HCT116 (cell line): ENCODE data around the gene GPA33. TPM values are rescaled to one million over a fixed set of nuclear protein-coding genes. Genes with fewer than 3 reads are reported as not detected.

Source experiments
- ATAC-seq: fragments of 200-7000 bp; cut with Tn5 transposase; 2 replicates; pipeline ENCODE4 v1.9.1; 2020; ENCODE audit warnings: mild to moderate bottlenecking, moderate library complexity
- BruUV-seq: library from RNA; stranded (reverse); fragments of 400-500 nt; replicated peaks from 2 replicates; lab custom pipeline; 2021; lab: Mats Ljungman, UMichigan
- CTCF ChIA-PET: fragments of 300-600 bp; sonication (Branson Sonifier 250); formaldehyde crosslinking; loops from one replicate; lab custom pipeline; 2021; ENCODE audit warnings: antibody characterized with exemption; lab: Charles Lee
- POLR2A ChIA-PET: fragments of 300-600, 350-600 bp; sonication (Branson Sonifier 250); formaldehyde crosslinking; loops from one replicate; lab custom pipeline; 2021; ENCODE audit warnings: antibody characterized with exemption; lab: Charles Lee
- RAD21 ChIA-PET, 2 experiments: fragments of 300-600 bp; sonication (Branson Sonifier 250); formaldehyde crosslinking; loops; one replicate each; lab custom pipeline; 2023; ENCODE audit warnings: low total read pairs in 2 of 2; ENCODE audit not compliant: uncharacterized antibody in 2 of 2, unreplicated experiment in 2 of 2, low non-redundant PET in 1 of 2; lab: Charles Lee
- DNase-seq: peaks from one replicate; pipeline ENCODE4 v3.0.0-alpha.2; 2010; ENCODE audit warnings: low read depth, low spot score
- H2AFZ ChIP-seq: fragments of 200-600 bp; shearing (Covaris generic), sonication (generic); 2 replicates; pipeline ENCODE4 v1.6.1; 2017; ENCODE audit warnings: low read depth, mixed run types, mixed read lengths, antibody characterized with exemption, low read length; ENCODE audit not compliant: poor library complexity, severe bottlenecking
- H3K27ac ChIP-seq: 2 replicates; pipeline ENCODE4 v1.5.1; 2012; ENCODE audit warnings: low read depth, low read length
- H3K27me3 ChIP-seq: fragments of 200-600 bp; sonication (generic); 2 replicates; pipeline ENCODE4 v1.6.1; 2016; ENCODE audit warnings: mixed run types, low read length, mixed read lengths; ENCODE audit not compliant: insufficient read depth
- H3K36me3 ChIP-seq, 2 experiments: fragments of 200-500 bp in 1 of 2; fragments of 200-600 bp in 1 of 2; sonication (Bioruptor generic) in 1 of 2; sonication (generic) in 1 of 2; 2 replicates each; pipeline versions ENCODE4 v1.5.1 to v1.6.1; 2014 to 2016; ENCODE audit warnings: low read length in 2 of 2, inconsistent platforms in 1 of 2, mixed read lengths in 1 of 2, mixed run types in 1 of 2; ENCODE audit not compliant: insufficient read depth in 2 of 2, control insufficient read depth in 1 of 2
- H3K4me1 ChIP-seq, 2 experiments: fragments of 200-600 bp in 1 of 2; sonication (generic) in 1 of 2; 2 replicates each; pipeline versions ENCODE4 v1.5.1 to v1.6.1; 2012 to 2017; ENCODE audit warnings: low read length in 2 of 2, inconsistent platforms in 1 of 2, mild to moderate bottlenecking in 1 of 2, mixed read lengths in 1 of 2, mixed run types in 1 of 2, moderate library complexity in 1 of 2; ENCODE audit not compliant: insufficient read depth in 2 of 2, control insufficient read depth in 1 of 2
- H3K4me2 ChIP-seq: fragments of 200-600 bp; sonication (generic); 2 replicates; pipeline ENCODE4 v1.6.1; 2017; ENCODE audit warnings: mixed run types, low read length, mixed read lengths
- H3K4me3 ChIP-seq, 2 experiments: fragments of 200-600 bp in 1 of 2; sonication (generic) in 1 of 2; replicated peaks in 1 of 2; 2 replicates each; pipeline ENCODE4 v1.5.1; 2011 to 2016; ENCODE audit warnings: low read length in 2 of 2, control low read depth in 1 of 2, low read depth in 1 of 2, mild to moderate bottlenecking in 1 of 2, mixed read lengths in 1 of 2, mixed run types in 1 of 2
- H3K79me2 ChIP-seq: fragments of 200-600 bp; sonication (generic); 2 replicates; pipeline ENCODE4 v1.6.1; 2017; ENCODE audit warnings: mild to moderate bottlenecking, mixed run types, low read length, moderate library complexity, mixed read lengths; ENCODE audit not compliant: insufficient read depth
- H3K9ac ChIP-seq: fragments of 200-600 bp; sonication (generic); 2 replicates; pipeline ENCODE4 v1.6.1; 2016; ENCODE audit warnings: low read length, mixed read lengths
- H3K9me2 ChIP-seq: fragments of 200-600 bp; sonication (generic), shearing (Covaris generic); 2 replicates; pipeline ENCODE4 v1.6.1; 2017; ENCODE audit warnings: mixed run types, mild to moderate bottlenecking, moderate library complexity; ENCODE audit not compliant: insufficient read depth
- H3K9me3 ChIP-seq, 2 experiments: fragments of 200-500 bp in 1 of 2; fragments of 200-600 bp in 1 of 2; sonication (Bioruptor generic) in 1 of 2; sonication (generic) in 1 of 2; 2 replicates each; pipeline ENCODE4 v1.6.1; 2014 to 2017; ENCODE audit warnings: low read length in 2 of 2, mixed read lengths in 2 of 2, inconsistent platforms in 1 of 2, low read depth in 1 of 2, mild to moderate bottlenecking in 1 of 2, mixed run types in 1 of 2, moderate library complexity in 1 of 2; ENCODE audit not compliant: control insufficient read depth in 1 of 2, insufficient read depth in 1 of 2
- H4K20me1 ChIP-seq: fragments of 200-600 bp; sonication (generic), shearing (Covaris generic); 2 replicates; pipeline ENCODE4 v1.6.1; 2017; ENCODE audit warnings: mixed run types, mild to moderate bottlenecking, moderate library complexity; ENCODE audit not compliant: insufficient read depth
- ATF3 ChIP-seq: IDR thresholded peaks from 2 replicates; pipeline ENCODE4 v1.6.1; 2012
- CBX3 ChIP-seq: IDR thresholded peaks from 2 replicates; pipeline ENCODE4 v1.6.1; 2012; ENCODE audit warnings: low read depth
- EGR1 ChIP-seq: IDR thresholded peaks from 2 replicates; pipeline ENCODE4 v1.6.1; 2012; ENCODE audit warnings: low read depth
- ELF1 ChIP-seq: IDR thresholded peaks from 2 replicates; pipeline ENCODE4 v1.6.1; 2012; ENCODE audit warnings: low read depth, borderline replicate concordance
- FOSL1 ChIP-seq: IDR thresholded peaks from 2 replicates; pipeline ENCODE4 v1.6.1; 2012; ENCODE audit warnings: low read depth
- JUND ChIP-seq: IDR thresholded peaks from 2 replicates; pipeline ENCODE4 v1.6.1; 2012
- MAX ChIP-seq: IDR thresholded peaks from 2 replicates; pipeline ENCODE4 v1.6.1; 2012
- POLR2AphosphoS5 ChIP-seq: IDR thresholded peaks from 2 replicates; pipeline ENCODE4 v1.6.1; 2011; ENCODE audit warnings: mild to moderate bottlenecking, low read depth, low read length, moderate library complexity
- SIN3A ChIP-seq: IDR thresholded peaks from 2 replicates; pipeline ENCODE4 v1.6.1; 2012; ENCODE audit warnings: low read depth
- SRF ChIP-seq: IDR thresholded peaks from 2 replicates; pipeline ENCODE4 v1.6.1; 2012; ENCODE audit warnings: low read depth
- YY1 ChIP-seq: IDR thresholded peaks from 2 replicates; pipeline ENCODE4 v1.6.1; 2011; ENCODE audit warnings: low read length, low read depth, moderate library complexity, mild to moderate bottlenecking; ENCODE audit not compliant: insufficient replicate concordance; ENCODE audit errors: extremely low read depth
- ZFX ChIP-seq: fragments of 450-650 bp; IDR thresholded peaks from 2 replicates; pipeline ENCODE4 v1.6.1; 2017
- ZNF274 ChIP-seq: fragments of 200-500 bp; sonication (Bioruptor generic); IDR thresholded peaks from 2 replicates; pipeline ENCODE4 v1.6.1; 2014; ENCODE audit warnings: mild to moderate bottlenecking, low read depth, low read length, inconsistent platforms
- intact Hi-C: fragments of 100-400 bp; cut with micrococcal nuclease; formaldehyde crosslinking; loops from 2 replicates; pipeline ENCODE4 v1.10.0; 2022
- total RNA-seq: library from RNA; stranded (reverse); gene quantifications from one replicate; pipeline ENCODE4 v1.2.1, GENCODE V29; 2021; ENCODE audit not compliant: unreplicated experiment

The GPA33 gene
- total RNA-seq, 1 experiment from 2014 or later, result 0.22 TPM

- no peaks in the 10 kb centered on the region for H3K27me3 ChIP-seq
- H3K36me3 ChIP-seq, result no peaks in the 10 kb centered on the region
- H3K9me3 ChIP-seq, result no peaks in the 10 kb centered on the region
- H3K27ac ChIP-seq, result no peak overlapping the region
- ChIA-PET RAD21 (no interaction called here), CTCF (no interaction called here), POLR2A (no interaction called here)
- H3K4me1 ChIP-seq, result peaks cover 0 to 10% of the 10 kb centered on the region in 2 experiments; a peak in 2 of 4 replicates
- no peaks in the 10 kb centered on the region for H3K79me2 ChIP-seq
- no peak overlapping the region for H3K4me3 ChIP-seq
- H2AFZ ChIP-seq, result no peak overlapping the region
- DNase-seq (no peak), ATAC-seq (no peak)
- no peaks in the 10 kb centered on the region for H4K20me1 ChIP-seq
- TF ChIP-seq ELF1 (no peak), YY1 (no peak), ZNF274 (no peak)
- intact Hi-C loops, result no loop called here
- no TSS peak for BruUV-seq
- H3K9ac ChIP-seq, result no peak overlapping the region
- no peak overlapping the region for H3K4me2 ChIP-seq
- no peaks in the 10 kb centered on the region for H3K9me2 ChIP-seq
Observed at GRCh38 chr1:167088746-167089417, 1.3 kb downstream of the GPA33 start.

GRCh38 chr1:167086768-167087167 lies 3.4 kb downstream of the GPA33 start:
- ATAC-seq (no peak), DNase-seq (no peak)
- ChIA-PET RAD21 (no interaction called here), CTCF (interaction anchor here (1.7 to 1.9 kb wide), 2 partner anchors 28 to 133 kb away, joined by 4 to 5 read pairs; no protein-coding TSS in a partner anchor), POLR2A (no interaction called here)
- Histone ChIP-seq H3K9ac (no peak overlapping the region), H3K27me3 (no peaks in the 10 kb centered on the region), H3K4me2 (no peak overlapping the region), H3K36me3 (no peaks in the 10 kb centered on the region), H2AFZ (no peak overlapping the region), H3K4me1 (peaks cover 8 to 29% of the 10 kb centered on the region in 2 experiments), H3K79me2 (no peaks in the 10 kb centered on the region), H3K4me3 (no peak overlapping the region), H3K9me3 (no peaks in the 10 kb centered on the region), H3K9me2 (no peaks in the 10 kb centered on the region), H4K20me1 (no peaks in the 10 kb centered on the region), H3K27ac (no peak overlapping the region)
- intact Hi-C loops, result no loop called here
- no TSS peak for BruUV-seq
- TF ChIP-seq ATF3 (no peak), ZNF274 (no peak), JUND (no peak), ELF1 (no peak), FOSL1 (no peak), ZFX (no peak), CBX3 (no peak), SIN3A (no peak), SRF (no peak), EGR1 (no peak), POLR2AphosphoS5 (no peak), MAX (no peak)
